ENCODE results near the gene SELENOW. TPM values are rescaled to one million over a fixed set of nuclear protein-coding genes. Genes with fewer than 3 reads are reported as not detected.

SELENOW gene
- total RNA-seq, 4 donors from 2014 or later = 173 to 1,323 (median 512) TPM

GRCh38 chr19:47790398-47790814 is 11.9 kb downstream of the SELENOW start:
- H3K27ac ChIP-seq = no peak overlapping the region
- no peaks in the 10 kb centered on the region for H3K27me3 ChIP-seq
- peak; percentile 75 to 80 for DNase-seq
- intact Hi-C loops (cut with DNase I; ENCODE audit: low total_unique reads) = no loop called here
- TF ChIP-seq CTCF (IDR thresholded peaks at IDR 0.05) = peak; percentile 55 to 86 (median 73)
- no peak for TF ChIP-seq POLR2A (IDR thresholded peaks at IDR 0.05)
- no peaks in the 10 kb centered on the region for H3K36me3 ChIP-seq
- no peak overlapping the region for H3K4me3 ChIP-seq
- no peaks in the 10 kb centered on the region for H3K4me1 ChIP-seq
- H3K9me3 ChIP-seq = no peaks in the 10 kb centered on the region

GRCh38 chr19:47792616-47793015 is 14.1 kb downstream of the SELENOW start:
- Histone ChIP-seq H3K27ac (no peak overlapping the region), H3K36me3 (no peaks in the 10 kb centered on the region), H3K4me1 (no peaks in the 10 kb centered on the region), H3K4me3 (no peak overlapping the region), H3K27me3 (no peaks in the 10 kb centered on the region), H3K9me3 (no peaks in the 10 kb centered on the region)
- TF ChIP-seq POLR2A (IDR thresholded peaks at IDR 0.05) = no peak
- TF ChIP-seq CTCF (IDR thresholded peaks at IDR 0.05) = no peak
- no peak for DNase-seq
- intact Hi-C loops (cut with DNase I; ENCODE audit: low total_unique reads) = no loop called here

- DNase-seq = no peak
- H3K4me3 ChIP-seq = no peak overlapping the region
- intact Hi-C loops (cut with DNase I; ENCODE audit: low total_unique reads) = no loop called here
- H3K36me3 ChIP-seq = no peaks in the 10 kb centered on the region
- no peaks in the 10 kb centered on the region for H3K4me1 ChIP-seq
- no peak overlapping the region for H3K27ac ChIP-seq
- no peak for TF ChIP-seq CTCF (IDR thresholded peaks at IDR 0.05)
- TF ChIP-seq POLR2A (IDR thresholded peaks at IDR 0.05) = no peak
- H3K27me3 ChIP-seq = no peaks in the 10 kb centered on the region
- H3K9me3 ChIP-seq = no peaks in the 10 kb centered on the region
Measured at GRCh38 chr19:47794526-47794925, 16.0 kb downstream of the SELENOW start.

- TF ChIP-seq CTCF (IDR thresholded peaks at IDR 0.05) (no peak), POLR2A (IDR thresholded peaks at IDR 0.05) (no peak)
- Histone ChIP-seq H3K27me3 (no peaks in the 10 kb centered on the region), H3K4me3 (no peak overlapping the region), H3K9me3 (no peaks in the 10 kb centered on the region), H3K27ac (no peak overlapping the region), H3K36me3 (no peaks in the 10 kb centered on the region), H3K4me1 (no peaks in the 10 kb centered on the region)
- no peak for DNase-seq
- intact Hi-C loops (cut with DNase I; ENCODE audit: low total_unique reads) = no loop called here
Measured at GRCh38 chr19:47796785-47797184, 18.3 kb downstream of the SELENOW start.

GRCh38 chr19:47797996-47798903 is 19.7 kb downstream of the SELENOW start:
- H3K27ac ChIP-seq = no peak overlapping the region
- H3K4me3 ChIP-seq = no peak overlapping the region
- no peaks in the 10 kb centered on the region for H3K36me3 ChIP-seq
- H3K4me1 ChIP-seq = no peaks in the 10 kb centered on the region
- no peaks in the 10 kb centered on the region for H3K27me3 ChIP-seq
- DNase-seq = no peak
- intact Hi-C loops (cut with DNase I; ENCODE audit: low total_unique reads) = no loop called here
- no peaks in the 10 kb centered on the region for H3K9me3 ChIP-seq
- TF ChIP-seq POLR2A (IDR thresholded peaks at IDR 0.05) = no peak
- TF ChIP-seq CTCF (IDR thresholded peaks at IDR 0.05) = no peak
